ENCODE results near the gene PRR14L.
"Not testable (repeated sequence)": the region's sequence is repeated elsewhere in the genome, so short reads cannot be mapped to it uniquely, and the experiment has no call there.

PRR14L gene

DNA sequence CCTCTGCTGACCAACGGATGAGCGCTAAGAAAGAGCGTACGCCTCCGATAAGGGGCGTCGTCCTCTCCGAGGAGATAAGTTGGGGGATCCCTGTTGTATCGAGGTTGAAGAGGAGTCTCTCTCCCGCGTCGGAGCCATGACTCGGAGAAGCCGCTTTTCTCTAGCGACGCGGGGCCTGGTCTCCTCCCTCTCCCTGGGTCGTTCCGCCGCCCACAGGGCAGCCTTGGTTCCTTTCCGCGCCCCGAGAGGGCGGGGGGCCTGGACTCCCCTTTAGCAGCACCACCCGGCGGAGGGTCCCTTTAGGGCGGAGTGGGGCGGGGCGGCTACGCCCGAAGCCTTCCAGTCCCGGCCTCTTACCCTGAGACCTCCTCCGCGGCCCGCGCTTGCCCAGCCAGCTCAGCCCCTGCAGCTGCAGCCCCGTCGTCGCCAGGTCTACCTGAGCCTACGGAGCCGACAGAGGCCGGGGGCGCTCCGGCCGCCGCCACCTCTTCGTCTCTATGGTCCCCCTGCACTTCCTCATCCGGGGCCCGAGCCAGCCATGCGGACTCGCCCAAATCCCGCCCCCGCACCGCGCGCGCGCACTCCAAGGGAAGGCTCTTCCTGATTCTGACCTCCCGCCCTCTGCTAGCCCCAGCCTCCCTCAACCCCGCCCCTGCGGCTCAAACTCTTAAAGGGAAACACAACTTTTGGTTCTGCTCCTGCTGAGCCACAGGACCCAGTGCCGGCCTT is at the start of gene PRR14L:
PRR14L (minus strand) TSS at position 497 of the 729 bp plus-strand sequence. CDS start 11,272 bp downstream, outside the sequence.
- FAIRE-seq (peak; percentile 13), DNase-seq (ENCODE audit: low spot score) (peak; percentile 96)

DNA sequence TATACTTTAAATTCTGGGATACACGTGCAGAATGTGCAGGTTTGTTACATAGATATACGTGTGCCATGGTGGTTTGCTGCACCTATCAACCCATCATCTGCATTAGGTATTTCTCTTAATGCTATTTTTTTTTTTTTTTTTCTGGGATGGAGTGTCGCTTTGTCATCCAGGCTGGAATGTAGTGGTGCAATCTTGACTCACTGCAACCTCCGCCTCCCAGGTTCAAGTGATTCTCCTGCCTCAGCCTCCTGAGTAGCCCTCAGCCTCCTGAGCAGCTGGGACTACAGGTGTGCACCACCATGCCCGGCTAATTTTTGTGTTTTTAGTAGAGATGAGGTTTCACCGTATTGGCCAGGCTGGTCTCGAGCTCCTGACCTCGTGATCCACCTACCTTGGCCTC is 49.4 kb upstream of the PRR14L start:
- not testable (repeated sequence) for FAIRE-seq; DNase-seq (ENCODE audit: low spot score)

DNA sequence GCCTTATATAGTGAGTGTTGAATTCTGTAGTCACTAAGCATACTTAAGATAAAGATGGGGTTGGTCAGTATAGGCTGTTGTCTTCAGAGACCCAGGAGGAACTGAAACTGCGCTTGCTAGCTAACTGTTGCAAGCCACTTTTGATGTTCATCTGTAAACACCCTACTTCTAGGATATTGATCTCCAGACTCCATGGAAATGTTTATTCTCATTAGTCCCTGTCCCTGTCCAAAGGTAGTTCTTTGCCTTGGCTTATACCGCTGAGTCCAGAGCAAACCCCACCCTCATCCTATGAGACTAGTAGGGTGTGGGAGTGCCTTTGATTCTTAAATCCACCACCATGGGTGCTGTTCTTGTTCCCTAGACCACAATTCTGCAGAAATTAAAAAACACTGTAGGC is 40.3 kb upstream of the PRR14L start:
- FAIRE-seq (no peak), DNase-seq (ENCODE audit: low spot score) (no peak)

DNA sequence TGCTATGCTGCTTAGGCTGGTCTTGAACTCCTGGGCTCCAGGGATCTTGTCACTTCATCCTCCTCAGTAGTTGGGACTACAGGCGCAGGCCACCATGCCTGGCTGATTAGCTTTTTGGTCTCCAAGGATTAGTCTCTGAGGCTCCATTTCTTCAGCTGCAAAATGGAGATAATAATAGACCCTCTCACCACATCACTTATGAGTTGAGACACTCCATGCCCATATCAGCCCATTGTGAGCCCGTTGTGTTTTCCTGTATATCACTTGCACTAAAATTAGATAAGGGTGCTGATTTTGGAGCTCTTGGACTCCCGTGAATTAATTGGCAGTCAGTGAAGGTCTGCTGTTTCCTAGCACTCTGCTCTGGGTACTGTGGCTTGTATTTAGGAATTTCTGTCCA is 39.9 kb upstream of the PRR14L start:
- no peak for FAIRE-seq
- no peak for DNase-seq (ENCODE audit: low spot score)

DNA sequence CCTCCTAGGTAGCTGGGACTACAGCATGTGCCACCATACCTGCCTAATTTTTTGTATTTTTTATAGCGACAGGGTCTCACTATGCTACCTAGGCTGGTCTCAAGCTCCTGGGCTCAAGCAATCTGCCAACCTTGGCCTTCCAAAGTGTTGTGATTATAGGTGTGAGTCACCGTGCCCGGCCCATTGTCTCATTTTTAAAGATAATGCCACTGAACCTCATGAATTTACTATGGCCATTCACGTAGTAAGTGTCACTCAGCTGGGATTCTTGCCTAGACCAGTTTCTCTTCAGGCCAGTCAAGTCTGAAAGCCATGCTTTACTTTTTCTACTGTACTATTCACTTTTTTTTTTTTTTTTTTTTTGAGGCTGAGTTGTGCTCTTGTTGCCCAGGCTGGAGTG is 26.3 kb upstream of the PRR14L start:
- DNase-seq (ENCODE audit: low spot score) (no peak), FAIRE-seq (no peak)

DNA sequence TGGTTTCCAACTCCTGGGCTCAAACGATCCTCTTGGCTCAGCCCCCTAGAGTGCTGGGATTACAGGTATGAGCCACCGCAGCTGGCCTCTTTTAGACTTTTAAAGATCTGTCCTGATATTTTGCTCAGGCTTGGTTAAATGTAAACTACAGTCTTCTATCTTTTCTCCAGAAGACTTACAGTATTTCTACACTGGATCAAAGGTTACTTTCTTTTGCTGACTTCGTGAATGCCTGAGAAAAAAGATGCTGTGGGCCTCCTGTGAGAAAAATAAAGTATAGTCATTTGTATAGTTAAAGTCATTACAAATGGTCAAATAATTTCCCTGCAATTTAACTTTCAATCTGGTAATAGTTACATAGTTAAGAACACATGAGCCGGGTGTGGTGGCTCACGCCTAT is 23.5 kb upstream of the PRR14L start:
- DNase-seq (ENCODE audit: low spot score), result no peak
- FAIRE-seq, result no peak

DNA sequence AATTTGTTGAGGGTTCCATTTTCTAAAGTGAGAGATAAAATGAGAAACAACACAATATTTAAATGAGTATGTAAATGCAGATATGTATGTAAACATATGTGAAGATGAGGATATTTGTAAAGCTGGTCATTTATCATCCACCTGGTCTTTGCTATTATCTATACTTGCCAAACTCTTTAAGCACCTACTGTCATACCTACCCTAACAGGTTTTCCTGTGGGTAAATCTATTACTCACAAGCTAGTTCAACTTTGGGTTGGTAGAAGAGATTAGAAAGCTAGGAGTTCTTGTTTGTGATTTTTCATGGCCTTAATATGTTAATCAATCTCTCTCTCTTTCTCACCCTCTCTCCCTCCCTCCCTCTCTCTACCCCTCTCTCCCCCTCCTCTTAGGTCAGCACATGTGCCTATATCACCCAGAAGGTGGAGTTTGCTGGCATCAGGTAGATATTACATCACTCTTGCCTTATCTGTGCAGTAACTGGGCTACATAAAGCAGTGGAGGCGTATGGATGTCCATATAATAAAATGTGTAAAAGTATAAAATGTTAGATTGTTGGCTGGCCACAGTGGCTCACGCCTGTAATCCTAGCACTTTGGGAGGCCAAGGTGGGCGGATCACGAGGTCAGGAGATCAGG is 18.6 kb upstream of the PRR14L start:
- DNase-seq (ENCODE audit: low spot score), result no peak
- FAIRE-seq, result no peak

DNA sequence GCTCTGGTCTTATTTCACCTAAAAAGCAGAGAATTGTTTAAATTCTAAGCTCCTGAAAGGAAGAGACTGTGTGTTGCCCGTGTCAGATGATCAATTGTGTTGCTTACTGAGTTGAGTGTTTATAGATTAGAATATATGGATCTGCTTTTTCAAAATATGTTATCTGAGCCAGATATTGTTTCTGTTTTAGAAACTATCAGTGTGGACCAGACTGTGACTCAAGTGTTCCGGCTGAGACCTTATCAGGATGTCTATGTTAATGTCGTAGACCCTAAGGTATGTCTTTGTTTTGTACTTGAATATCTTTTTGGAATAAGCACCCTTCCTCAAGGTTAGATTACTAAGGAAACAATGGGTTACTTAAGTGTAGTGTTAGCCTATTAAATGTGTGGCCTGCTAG is 14.9 kb upstream of the PRR14L start:
- DNase-seq (ENCODE audit: low spot score), result no peak
- FAIRE-seq, result no peak

DNA sequence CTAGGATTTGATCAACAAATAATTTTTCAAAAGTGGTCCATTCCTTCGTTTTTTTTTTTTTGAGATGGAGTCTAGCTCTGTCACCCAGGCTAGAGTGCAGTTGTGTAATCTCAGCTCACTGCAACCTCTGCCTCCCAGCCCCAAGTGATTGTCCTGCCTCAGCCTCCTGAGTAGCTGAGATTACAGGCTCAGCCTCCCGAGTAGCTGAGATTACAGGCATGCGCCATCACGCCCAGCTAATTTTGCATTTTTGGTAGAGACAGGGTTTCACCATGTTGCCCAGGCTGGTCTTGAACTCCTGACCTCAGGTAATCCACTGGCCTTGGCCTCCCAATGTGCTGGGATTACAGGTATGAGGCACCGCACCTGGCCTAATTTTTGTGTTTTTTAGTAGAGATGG is 8.9 kb upstream of the PRR14L start:
- not testable (repeated sequence) for DNase-seq (ENCODE audit: low spot score); FAIRE-seq

DNA sequence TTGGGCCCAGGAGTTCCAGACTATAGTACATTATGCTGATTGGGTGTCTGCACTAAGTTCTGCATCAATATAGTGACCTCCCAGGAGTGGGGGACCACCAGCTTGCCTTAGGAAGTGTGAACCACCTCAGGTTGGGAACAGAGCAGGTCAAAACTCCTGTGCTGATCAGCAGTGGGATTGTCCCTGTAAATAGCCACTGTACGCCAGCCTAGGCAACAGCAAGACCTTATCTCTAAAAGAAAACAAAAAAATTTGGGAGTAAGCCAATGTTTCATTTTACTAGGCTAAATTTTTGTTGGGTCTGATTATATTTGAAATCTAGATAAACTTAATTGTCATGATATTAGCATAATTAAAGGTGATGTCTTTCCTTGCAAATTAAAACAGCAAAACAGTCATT is 7.3 kb upstream of the PRR14L start:
- FAIRE-seq (no peak), DNase-seq (ENCODE audit: low spot score) (no peak)

DNA sequence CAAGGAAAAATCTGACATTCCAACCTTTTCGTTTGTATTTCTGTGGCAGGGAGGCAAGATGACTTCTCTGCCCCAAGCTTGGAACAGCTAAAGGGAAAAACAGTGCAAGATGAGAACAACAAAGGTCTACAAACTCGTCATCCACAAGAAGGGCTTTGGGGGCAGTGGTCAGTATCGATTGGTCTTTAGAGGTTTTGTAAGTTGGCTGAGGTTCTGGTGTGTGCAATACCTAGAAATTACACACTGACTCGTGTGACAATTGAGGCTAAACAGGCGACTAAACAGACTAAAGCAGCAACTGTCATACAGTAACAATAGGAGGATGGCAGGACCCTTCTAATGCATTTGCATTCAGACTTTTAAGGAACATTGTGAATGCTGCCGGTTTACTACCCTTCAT is 4.9 kb upstream of the PRR14L start:
- FAIRE-seq (no peak), DNase-seq (ENCODE audit: low spot score) (no peak)

DNA sequence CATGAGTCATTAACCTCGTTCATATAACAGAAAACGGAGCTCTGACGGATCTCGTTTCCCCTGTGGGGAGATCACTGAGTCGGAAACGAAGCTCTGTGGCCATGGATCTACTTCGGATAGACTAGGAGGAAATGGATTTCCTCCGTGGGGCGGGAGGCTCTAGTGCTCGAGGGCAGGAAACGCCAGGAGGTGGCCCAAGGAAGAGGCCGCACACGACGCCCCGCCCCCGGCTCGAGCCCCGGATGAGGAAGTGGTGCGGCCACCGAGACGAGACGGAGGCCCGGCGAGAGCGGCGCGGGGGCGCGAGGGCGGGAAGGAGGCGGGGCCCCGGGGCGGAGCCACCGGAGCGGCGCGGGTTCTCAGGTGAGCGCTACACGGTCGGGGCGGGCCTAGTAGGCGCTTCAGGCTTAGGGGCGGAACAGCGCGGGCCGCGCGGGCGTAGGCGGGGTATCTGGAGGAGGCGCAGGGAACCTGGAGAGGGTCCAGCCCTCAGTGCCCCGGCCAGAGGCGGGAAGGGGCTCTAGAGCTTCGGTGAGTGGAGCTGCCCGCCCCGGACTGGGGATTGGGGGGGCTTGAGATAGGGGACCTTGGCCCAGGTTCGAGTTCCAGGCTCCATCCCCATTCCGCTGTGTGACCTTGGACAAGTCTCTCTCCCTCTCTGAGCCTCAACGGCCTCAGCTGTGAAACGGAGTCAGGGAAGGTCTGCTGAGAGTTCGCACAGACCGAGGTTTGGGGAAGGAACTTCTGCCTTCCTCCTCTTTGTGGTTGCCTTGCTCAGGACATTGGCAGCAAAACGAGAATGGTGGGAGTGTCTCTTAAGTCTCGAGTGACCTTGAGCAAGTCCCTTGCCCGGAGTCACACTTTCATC is 3.9 kb upstream of the PRR14L start, which contains the start of gene DEPDC5:
DEPDC5 (plus strand) TSS at position 386 of the 868 bp plus-strand sequence. CDS start 903 bp downstream, outside the sequence.
- DNase-seq (ENCODE audit: low spot score) (peak; percentile 99), FAIRE-seq (peak; percentile 23)

DNA sequence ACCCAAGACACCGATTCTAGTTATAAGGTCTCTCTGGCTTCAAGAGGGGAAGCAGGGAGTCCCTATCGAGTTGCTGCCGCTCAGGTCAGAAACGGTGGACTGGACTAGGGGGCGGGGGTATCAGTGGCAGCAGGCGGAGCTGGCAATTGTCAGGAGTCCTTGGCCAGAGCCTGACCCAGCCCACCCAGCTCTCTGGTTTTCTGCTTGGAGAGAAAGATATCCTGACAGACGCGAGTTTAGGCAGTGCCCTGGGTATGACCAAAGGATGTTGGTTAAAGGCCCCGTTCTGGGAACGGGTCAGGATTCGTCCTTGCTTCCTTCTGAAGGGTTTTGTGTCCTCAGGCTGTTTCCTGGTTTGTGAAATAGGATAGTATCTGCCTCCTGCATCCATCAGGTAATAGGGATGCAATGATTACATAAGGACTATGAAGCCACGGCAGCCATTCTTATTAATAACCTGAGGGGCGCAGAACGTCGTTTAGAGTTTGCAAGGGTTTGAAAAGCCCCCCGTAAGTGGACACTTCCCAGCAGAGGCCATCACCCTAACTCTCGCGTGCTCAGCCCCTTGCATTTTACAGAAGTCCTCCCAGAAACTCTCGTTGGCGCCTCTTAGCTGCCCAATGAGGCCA is 3.2 kb upstream of the PRR14L start:
- no peak for DNase-seq (ENCODE audit: low spot score)

DNA sequence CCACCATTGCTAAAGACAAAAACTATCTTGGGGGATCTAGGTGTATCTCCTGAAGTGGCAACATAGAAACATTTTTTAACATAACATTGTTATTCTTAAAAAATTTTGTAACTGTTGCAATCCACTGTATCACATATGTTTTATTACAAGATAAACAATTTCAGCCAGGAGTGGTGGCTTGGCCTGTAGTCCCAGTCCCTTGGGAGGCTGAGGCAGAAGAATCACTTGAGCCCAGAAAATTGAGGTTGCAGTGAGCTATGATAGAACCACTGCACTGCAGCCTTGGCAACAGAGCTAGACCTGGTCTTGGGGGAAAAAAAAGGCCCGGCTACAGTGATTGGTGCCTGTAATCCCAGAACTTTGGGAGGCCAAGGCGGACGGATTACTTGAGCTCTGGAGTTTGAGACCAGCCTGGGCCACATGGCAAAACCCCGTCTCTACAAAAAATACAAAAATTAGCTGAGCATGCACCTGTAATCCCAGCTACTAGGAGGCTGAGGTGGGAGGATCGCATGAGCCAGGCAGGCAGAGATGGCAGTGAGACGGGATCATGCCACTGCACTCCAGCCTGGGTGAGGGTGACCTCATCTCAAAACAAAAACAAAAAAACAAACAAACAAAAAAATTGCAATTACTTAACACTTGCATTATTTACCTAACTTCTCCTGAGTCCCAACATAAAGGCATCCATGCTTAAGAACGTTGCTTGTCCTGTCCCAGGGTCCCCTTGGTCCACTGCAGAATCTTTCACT is 2.3 kb upstream of the PRR14L start:
- FAIRE-seq (no peak), DNase-seq (ENCODE audit: low spot score) (no peak)

More for the DNA sequence above, 3.2 kb upstream of the PRR14L start:
- FAIRE-seq, result no peak

DNA sequence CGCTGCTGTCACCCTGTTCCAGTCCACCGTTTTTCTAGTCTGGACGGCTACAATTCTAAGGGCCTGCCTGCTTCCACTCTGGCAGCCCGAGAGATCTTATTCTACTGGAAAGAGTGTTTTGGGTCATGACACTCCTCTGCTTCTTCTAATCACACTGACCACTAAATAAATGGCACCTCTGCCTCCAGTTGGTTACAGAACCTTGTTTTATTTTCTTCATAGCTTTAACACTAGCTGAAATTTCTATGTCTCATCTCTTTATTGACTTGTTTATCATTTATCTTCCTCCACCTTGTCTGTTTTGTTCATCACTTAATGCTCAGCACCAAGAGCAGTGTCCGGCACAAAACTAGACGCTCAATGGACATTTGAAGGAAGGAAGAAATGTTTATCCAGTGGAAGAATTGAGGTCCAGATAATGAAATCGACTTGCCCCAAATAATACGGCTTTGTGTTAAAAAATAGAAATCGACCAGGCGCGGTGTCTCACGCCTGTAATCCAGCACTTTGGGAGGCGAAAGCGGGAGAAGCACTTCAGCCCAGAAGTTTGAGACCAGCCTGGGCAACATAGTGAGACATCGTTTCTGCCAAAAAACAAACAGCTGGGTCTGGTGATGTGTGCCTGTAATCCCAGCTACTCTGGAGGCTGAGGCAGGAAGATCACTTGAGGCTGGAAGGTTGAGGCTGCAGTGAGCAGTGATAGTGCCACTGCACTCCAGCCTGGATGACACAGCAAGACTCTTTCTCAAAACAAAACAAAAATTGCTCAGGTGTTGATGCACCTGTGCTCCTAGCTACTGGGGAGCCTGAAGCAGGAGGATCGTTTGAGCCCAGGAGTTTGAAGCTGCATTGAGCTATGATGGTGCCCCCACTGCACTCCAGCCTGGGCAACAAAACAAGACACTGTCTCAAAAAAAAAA is 693 bp upstream of the PRR14L start:
- DNase-seq (ENCODE audit: low spot score), result no peak
- FAIRE-seq, result no peak

DNA sequence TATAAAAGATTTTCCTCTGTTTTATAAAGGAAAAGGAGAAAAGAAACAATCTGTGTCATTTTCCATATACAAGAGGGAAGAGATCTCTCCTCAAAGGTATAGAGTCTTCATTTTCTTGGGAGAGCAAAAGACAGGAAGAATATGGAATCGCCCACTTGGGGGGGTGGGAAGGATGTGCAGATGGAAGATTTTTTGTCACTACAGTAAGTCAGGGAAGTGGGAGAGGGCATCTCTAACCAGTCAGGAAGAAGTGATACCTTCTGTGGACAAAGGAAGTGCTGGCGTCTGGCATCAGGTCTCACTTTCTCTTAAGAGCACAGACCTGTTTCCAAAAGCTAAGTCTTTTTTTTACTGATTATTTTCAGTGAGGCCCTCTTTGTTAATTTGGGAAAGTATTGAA is 1.4 kb downstream of the PRR14L start:
- FAIRE-seq (no peak), DNase-seq (ENCODE audit: low spot score) (no peak)

DNA sequence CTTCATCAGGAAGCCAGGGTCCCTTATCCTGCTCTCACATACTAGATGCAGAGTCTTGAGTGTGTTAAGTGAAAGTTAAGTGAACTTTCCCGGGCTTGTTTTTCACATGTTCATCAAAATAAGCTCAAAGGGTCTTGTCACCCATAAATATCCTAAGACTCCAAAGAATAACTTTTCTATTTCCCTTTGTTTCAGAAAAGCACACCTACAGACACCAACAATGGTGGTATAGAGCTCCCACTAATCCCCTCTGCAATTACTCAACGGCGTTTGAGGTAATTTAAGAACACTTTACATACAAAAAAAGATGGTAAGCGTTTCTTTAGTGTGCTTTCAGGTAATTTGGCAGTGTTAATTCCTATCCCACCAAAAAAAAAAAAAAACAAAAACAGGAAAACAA is 2.5 kb downstream of the PRR14L start:
- DNase-seq (ENCODE audit: low spot score) (no peak), FAIRE-seq (no peak)

DNA sequence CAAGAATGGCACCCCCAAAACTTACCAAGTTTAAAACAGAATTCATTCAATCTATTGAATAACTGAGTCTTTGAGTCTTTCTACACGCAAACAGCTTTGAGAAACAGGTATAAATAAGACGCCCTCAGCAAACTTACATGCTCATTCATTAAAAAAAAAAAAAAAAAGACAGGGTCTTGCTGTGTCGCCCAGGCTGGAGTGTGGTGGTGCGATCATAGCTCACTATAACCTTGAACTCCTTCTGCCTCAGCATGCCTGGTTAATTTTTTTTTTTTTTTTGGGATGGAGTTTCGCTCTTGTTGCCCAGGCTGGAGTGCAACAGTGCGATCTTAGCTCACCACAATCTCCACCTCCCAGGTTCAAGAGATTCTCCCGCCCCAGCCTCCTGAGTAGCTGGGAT is 6.1 kb downstream of the PRR14L start:
- DNase-seq (ENCODE audit: low spot score), result no peak
- no peak for FAIRE-seq

DNA sequence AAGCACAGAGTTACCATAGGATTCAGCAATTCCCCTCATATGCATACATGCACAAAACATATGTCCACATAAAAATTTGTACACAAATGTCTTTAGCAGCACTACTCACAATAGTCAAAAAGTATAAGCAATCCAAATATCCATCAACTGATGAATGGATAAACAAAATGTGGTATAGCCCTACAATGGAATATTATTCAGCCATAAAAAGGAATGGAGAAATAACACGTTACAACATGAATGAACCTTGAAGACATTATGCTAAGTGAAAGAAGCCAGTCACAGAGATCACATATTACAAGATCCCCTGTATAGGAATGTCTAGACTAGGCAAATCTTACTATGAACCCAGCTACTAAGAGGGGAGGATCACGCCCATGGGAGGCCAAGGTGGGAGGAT is 7.2 kb downstream of the PRR14L start:
- FAIRE-seq, result no peak
- no peak for DNase-seq (ENCODE audit: low spot score)

DNA sequence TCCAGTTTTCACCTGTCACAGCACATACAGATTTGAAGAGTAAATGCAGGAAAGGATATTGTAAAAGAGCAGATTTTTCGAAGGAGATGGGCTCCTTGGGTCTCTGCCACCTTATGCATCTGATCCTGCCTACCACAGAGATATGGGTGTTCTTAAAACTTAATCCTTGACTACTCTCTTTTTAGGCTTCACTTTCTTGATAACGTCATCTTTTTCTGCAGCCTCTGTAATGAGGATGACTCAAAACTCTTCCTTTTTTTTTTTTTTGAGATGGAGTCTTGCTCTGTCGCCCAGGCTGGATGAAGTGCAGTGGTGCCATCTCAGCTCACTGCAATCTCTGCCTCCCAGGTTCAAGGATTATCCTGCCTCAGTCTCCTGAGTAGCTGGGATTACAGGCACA is 7.8 kb downstream of the PRR14L start:
- DNase-seq (ENCODE audit: low spot score) (no peak), FAIRE-seq (no peak)
